NT2/D1 (cell line): Measurements from ENCODE around the gene IRAK2.

Experiments
- SUZ12 ChIP-seq: IDR thresholded peaks from 2 replicates; pipeline ENCODE4 v1.6.1; 2011; ENCODE audit not compliant: insufficient read length, insufficient read depth; ENCODE audit errors: extremely low read depth
- YY1 ChIP-seq: IDR thresholded peaks from 2 replicates; pipeline ENCODE4 v1.6.1; 2011; ENCODE audit not compliant: insufficient read length, insufficient read depth
- ZNF274 ChIP-seq: IDR thresholded peaks from 2 replicates; pipeline ENCODE4 v1.6.1; 2011; ENCODE audit warnings: mild to moderate bottlenecking, low read depth, low read length

GRCh38 chr3:10244009-10244408 lies 79.3 kb downstream of the IRAK2 start:
- TF ChIP-seq SUZ12, result no peak
- no peak for TF ChIP-seq YY1
- TF ChIP-seq ZNF274, result no peak
